Embryonic facial prominence (tissue), 1 donor: Measurements from ENCODE around the gene RNF220.

ENCODE experiments used
- DNase-seq: peaks from one replicate; pipeline ENCODE4 v3.0.0-alpha.2; 2016; ENCODE audit errors: extremely low spot score

RNF220 gene

DNA sequence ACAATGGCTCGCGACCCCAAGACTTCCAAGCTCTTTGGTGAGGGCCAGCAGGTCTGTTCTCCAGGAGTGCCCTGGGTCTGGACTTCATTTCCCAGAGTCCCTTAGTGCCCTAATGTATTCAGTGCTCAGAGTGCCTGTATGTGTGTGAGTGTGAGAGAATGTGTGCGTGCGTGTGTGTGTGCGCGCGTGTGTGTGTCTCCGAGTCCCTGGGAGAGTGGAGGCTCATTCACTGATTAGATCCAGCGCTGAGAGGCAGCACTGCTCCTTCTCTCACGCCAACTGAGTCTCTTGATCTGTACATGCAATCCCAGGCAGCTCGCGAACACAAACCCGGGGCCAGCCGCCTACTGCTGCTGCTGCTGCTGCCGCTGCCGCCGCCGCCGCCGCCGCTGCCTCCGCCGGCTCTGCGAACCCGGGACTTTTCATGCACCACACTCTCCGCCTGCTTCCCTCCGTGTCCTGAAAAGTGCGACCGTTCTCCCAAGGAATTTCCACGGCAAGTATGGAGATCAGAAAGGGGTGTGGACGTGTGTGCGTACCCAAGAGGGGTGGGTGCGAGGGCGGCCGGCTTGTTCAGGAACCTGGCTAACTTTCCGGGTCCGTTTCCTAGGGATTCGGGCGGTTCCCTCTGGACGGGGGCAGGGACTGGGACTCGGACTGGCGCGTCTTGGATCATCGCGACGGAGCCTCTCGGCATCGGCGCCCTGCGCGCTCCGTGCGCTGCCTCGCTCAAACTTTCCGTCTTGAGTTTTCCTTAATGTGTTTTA, at the start of gene RNF220:
Gene RNF220 (plus strand): TSS at position 225 of the 767 bp plus-strand sequence.
- peak; percentile 49 for DNase-seq

- DNase-seq: no peak
Measured at GRCh38 chr1:44355582-44356305, 49.3 kb upstream of the RNF220 start.

DNA sequence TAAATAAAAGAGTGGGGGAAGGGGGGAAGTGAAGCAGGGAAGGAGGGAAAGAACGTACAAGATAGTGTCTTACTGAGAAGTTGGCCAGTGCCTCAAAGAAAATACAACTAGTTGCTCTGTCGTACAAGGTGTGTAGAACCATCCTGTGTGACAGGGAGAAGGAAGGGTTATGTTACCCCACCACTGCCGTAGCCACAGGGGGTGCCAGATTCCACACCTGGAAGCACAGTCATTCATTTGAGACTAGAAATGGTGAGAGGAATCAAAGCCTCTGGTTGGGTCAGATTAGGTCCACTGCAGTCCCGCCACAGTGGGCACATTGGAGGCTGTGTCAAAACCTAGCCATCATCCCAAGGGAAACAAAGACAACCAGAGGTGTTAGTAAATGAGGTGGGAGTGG, 47.3 kb upstream of the RNF220 start:
- no peak for DNase-seq

- DNase-seq: no peak
Measured at GRCh38 chr1:44359234-44359935, 45.7 kb upstream of the RNF220 start.

DNA sequence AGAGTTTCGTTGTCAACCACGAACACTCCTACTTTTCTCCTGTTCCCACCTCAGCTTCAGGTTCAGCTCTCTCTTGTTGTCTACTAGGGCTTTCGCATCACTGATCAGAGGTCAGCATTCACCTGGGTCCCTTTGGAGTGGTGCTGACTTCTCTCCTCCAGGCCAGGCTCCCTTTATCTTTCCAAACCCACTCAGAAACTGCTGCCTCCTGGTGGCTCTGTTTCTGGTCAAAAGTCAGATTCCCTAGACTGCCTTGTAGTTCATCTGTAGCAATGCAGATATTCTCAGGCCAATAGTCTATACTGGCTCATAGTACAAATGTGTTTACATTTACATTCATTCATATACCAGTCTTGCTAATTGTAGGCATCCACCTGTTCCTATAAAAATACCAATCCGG, 43.6 kb upstream of the RNF220 start:
- DNase-seq: no peak

- no peak for DNase-seq
Measured at GRCh38 chr1:44366371-44366975, 38.6 kb upstream of the RNF220 start.

GRCh38 chr1:44367944-44368343, 37.1 kb upstream of the RNF220 start:
- no peak for DNase-seq

DNA sequence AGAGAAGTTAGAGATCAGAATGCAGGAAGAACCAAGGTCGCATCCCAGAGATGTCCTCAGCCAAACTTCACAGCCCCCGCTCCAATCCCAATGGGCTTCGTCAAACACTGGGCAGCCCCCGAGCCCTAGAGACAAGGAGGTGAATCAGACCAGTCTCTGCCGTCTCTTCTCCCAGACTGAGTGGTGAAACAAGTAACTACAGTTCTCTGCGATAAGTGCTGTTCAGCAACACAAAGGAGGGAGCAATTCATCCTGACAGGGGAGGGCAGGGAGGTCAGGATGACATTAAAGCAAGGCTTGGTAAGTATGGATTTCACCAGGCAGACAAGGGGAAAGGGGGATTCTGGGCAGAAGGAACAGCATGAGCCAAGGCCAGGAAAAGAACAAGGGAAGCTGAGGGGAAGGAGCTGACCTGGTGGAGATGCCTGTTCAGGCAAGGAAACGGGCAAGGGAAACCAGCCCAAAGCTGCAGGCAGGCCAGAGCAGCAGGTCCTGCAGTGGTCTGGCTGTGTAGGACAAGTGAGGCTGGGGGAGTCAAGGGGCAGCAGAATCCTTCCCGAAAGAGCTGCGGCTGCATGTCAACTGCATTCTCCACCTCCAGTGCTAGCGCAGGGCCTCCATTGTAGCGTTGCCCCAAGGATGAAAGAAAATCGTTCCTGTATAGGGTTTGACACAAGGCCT, 36.4 kb upstream of the RNF220 start:
- no peak for DNase-seq

- DNase-seq: no peak
Measured at GRCh38 chr1:44371206-44371605, 33.8 kb upstream of the RNF220 start.

DNA sequence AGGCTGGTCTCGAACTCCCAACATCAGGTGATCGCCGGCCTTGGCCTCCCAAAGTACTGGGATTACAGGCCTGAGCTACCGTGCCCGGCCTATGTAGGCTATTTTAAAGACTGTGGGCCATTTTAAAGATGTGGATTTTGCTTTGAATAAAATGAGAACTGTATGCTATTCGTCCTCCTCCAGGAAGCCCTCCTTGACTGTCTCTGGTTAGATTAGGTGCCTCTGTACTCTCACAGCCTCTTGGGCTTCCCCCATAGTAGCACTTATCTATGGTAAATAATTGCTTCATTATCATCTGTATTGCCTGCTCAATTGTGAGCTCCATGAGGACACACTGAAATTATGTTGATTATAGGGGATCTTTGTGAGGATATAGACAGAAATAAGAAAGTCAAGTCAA, 29.5 kb upstream of the RNF220 start:
- DNase-seq: no peak

DNA sequence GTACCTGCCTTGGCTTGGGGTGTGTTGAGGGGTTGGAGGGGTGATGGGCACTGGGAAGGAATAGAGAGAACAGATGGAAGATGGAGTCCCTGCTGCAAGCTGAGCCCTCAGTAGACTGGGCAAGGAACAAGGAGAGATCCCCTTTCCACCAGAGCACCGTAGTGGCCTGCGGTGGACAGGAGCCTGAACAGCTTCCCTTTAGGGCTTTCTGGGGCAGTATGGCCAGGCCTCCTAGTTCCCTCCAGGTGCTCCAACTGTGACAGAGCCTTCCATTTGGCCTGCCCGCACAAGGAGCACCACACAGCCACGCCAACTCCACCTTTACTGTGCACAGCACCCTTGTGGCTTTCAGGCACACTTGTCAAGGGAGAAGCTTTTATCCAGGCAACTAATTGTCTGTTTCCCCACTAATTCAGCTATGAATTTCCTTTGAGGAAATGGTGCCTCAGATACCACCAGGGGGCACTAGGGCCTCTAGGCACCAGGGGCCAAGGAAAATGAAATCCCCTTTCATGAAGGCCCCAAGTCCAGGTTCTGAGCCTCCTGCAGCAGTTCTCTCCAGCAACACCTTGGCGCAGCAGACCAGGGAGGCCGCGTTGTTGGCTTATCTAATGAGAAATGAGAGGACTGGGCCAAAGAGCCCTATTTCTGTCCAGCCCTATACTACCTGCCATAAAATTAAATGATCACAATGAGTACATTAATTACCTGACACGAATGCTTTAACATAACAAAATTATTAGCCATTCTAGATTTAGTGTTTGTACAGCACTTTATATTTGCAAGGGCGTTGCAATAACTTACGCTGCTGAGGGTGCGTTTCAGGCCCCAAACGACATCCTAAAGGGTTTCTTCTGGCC, 26.9 kb upstream of the RNF220 start:
- DNase-seq: no peak

DNA sequence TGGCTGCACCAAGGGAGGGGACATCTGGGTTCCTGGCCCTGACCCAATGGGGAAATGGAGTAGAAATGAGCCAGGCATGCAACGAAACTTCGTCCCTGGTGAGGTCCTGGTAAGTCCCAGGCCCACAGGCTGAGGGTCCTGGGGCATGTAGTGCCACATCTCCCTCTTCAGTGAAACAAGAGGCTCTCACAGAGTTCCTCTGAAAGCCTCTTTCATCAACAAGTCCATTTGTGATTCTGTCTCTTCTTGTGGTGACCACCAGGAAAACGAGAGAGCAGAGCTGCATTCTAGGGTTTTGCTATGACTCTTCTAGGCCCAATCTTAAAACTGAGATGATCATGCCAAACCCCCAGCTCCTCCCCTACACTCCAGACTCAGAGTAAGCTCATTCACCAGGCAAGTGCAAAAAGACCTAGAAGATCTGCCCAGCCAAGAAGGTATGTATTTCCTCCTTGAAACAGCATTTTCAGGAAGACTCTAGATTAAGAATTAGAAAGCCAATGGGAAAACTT, 24.3 kb upstream of the RNF220 start:
- no peak for DNase-seq

DNA sequence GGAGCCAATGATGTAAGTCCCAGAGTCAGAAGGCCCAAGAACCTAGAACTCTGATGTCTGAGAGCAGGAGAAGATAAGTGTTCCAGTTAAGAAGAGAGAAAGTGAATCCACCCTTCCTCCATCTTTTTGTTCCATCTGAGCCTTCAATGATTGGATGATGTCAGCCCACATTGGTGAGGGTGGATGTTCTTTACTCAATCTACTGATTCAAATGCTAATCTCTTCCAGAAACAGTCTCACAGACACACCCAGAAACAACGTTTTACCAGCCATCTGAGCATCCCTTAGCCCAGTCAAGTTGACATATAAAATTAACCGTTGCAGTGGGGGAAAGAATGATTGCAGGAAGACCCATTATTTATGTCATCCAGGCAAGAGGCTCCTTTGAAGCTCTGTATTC, 16.5 kb upstream of the RNF220 start:
- no peak for DNase-seq

DNA sequence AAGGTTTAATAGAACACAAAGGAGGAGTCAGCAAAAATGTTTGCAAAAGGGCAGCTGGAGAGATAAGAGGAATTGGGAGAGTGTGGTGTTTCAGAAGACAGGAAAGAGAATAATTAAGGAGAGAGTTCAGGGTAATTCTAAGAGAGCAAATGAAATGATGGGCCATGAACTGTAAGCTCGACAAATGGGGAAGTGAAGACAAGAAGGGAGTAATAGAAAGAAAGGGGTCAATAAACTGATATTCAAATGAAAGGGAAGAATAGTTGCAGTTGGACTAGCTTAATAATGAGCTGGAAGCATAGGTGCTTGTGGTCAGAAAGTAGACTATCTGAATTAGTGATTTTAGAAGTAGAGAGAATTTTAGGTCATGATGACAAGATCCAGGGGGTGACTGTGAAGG, 15.6 kb upstream of the RNF220 start:
- no peak for DNase-seq

DNA sequence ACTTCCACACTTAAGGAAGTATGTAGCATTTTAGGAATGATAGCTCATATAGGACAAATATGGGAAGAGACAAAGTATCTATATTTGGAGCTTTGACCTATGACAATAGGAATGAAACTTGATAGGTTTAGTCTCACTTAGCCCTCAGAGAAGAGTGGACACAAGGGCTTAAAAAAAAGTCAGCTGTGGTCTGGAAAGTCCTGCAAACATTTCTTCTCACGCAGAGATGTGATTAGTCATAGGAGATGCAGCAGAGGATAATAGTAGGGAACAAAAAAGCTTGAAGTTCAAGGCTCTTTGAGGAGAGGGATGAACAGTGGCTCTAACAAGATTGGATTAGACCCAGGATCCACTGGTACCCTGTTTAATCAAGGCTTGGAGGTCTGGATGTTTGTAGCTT, 14.8 kb upstream of the RNF220 start:
- no peak for DNase-seq

DNA sequence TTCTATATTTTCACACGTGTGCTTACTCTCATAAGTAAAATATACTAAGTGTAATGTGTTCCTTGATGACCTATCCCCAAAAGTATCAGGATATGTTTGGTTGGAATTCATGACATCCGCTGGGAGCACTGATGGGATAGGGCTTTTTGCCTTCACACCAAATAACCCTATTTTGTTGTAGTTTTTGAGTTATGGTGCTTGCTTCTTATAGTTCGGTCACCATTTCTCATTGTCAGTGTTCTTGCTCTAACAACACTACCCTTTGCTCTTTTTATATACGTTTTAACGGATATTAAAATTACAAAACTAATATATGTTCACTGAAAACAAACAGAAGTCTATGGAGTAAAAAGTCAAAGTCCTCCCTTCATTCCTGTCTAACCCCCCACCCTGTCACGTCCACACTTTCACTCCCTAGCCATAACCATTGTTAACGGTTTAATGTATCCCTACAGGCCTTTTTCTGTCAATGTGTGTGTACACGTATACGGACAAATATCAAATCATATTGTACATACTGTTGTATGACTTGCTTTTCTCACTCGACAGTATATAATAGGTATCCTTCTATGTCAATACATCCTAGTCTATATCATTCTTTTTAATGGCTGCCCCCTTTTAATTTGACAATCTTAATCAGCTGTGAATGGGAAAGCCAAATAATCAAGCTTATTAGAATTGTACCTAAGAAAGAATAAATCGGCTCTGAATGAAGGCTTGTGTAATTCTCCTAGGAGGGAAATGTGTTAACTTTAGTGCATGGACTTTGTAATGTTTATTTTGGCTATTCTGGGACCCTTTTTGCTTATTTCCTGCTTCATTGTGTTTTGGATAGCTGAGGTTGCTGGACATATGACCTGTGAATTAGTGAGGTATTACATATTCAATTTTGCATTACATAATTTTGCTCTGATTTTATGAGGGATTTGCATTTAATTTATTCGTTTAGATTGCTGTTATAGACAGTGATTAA, 3.5 kb upstream of the RNF220 start:
- no peak for DNase-seq

- no peak for DNase-seq
Measured at GRCh38 chr1:44405798-44406736, 1.0 kb downstream of the RNF220 start.

- DNase-seq: no peak
Measured at GRCh38 chr1:44406737-44407429, 1.8 kb downstream of the RNF220 start.
